Gastrocnemius medialis (tissue), 4 donors: ENCODE measurements around the gene NXNL1. TPM values are rescaled to one million over a fixed set of nuclear protein-coding genes. Genes with fewer than 3 reads are reported as not detected.

Source experiments
- ATAC-seq, 2 donors: fragments of 150-250 bp; one replicate each; pipeline ENCODE4 v1.9.1; 2016
- DNase-seq, 2 donors: peaks; one replicate each; pipeline ENCODE4 v3.0.0-alpha.2; 2019
- H3K27ac ChIP-seq, 4 donors: fragments of 200-600 bp; sonication (generic); 1 replicate in 1 of 4; 2 replicates in 3 of 4; pipeline ENCODE4 v1.5.1; 2016 to 2018; ENCODE audit warnings: mild to moderate bottlenecking in 2 of 4, moderate library complexity in 1 of 4
- H3K27me3 ChIP-seq, 3 donors: fragments of 200-600 bp; sonication (generic) in 2 of 3; 1 replicate in 1 of 3; 2 replicates in 2 of 3; pipeline versions ENCODE4 v1.5.1 to v1.6.0; 2016 to 2019; ENCODE audit warnings: mild to moderate bottlenecking in 1 of 3, moderate library complexity in 1 of 3
- H3K36me3 ChIP-seq, 2 donors: fragments of 200-600 bp; sonication (generic) in 1 of 2; one replicate each; pipeline ENCODE4 v1.5.1; 2017 to 2018
- H3K4me1 ChIP-seq, 2 donors: fragments of 200-600 bp; sonication (generic) in 1 of 2; one replicate each; pipeline ENCODE4 v1.5.1; 2016 to 2017; ENCODE audit warnings: mild to moderate bottlenecking in 2 of 2
- H3K4me3 ChIP-seq, 4 donors: fragments of 200-600 bp; sonication (generic) in 3 of 4; 1 replicate in 1 of 4; 2 replicates in 3 of 4; pipeline ENCODE4 v1.5.1; 2016 to 2019; ENCODE audit warnings: mild to moderate bottlenecking in 2 of 4
- H3K9me3 ChIP-seq, 3 donors: fragments of 200-600 bp; sonication (generic) in 2 of 3; 1 replicate in 1 of 3; 2 replicates in 2 of 3; pipeline ENCODE4 v1.5.1; 2016 to 2019
- POLR2A ChIP-seq, 2 donors: fragments of 450-650 bp; IDR thresholded peaks; one replicate each; pipeline ENCODE4 v1.6.1; 2017; ENCODE audit warnings: antibody characterized with exemption in 2 of 2, mild to moderate bottlenecking in 2 of 2, moderate library complexity in 2 of 2
- in situ Hi-C, 4 donors: fragments of 200-750 bp; cut with MboI; loops; one replicate each; pipeline versions ENCODE4 v1.15.0 to v1.8.0; 2017; ENCODE audit warnings: low sequenced_read_pairs in 4 of 4
- intact Hi-C: fragments of 100-400 bp; cut with DNase I; formaldehyde crosslinking; loops from one replicate; pipeline ENCODE4 v1.15.1; 2023; ENCODE audit warnings: low total_unique reads
- total RNA-seq, 4 donors: library from RNA; depleted of rRNA; stranded (reverse); fragments of >200 nt; gene quantifications; one replicate each; pipeline versions ENCODE4 v1.1.0 to v1.2.3, GENCODE V29; 2016
- TF ChIP-seq, protein P1 (sequence below), 5 experiments: fragments of 450-650 bp in 3 of 5; fragments of 200-600 bp in 2 of 5; sonication (generic) in 2 of 5; IDR thresholded peaks in 4 of 5; conservative IDR thresholded peaks in 1 of 5; 1 replicate in 4 of 5; 2 replicates in 1 of 5; pipeline ENCODE4 v1.5.1; 2016 to 2019; ENCODE audit warnings: antibody characterized with exemption in 5 of 5, mild to moderate bottlenecking in 3 of 5, moderate library complexity in 3 of 5

Gene NXNL1
- total RNA-seq, 4 donors from 2014 or later, result not detected

- Histone ChIP-seq H3K27me3 (peaks cover 7 to 22% (median 13%) of the 10 kb centered on the region in 3 donors), H3K36me3 (no peaks in the 10 kb centered on the region), H3K4me3 (no peak overlapping the region), H3K4me1 (peaks cover 4 to 5% of the 10 kb centered on the region in 2 donors), H3K9me3 (no peaks in the 10 kb centered on the region), H3K27ac (no peak overlapping the region)
- in situ Hi-C loops (no loop called here), intact Hi-C loops (no loop called here)
- ATAC-seq, result no peak
- TF ChIP-seq, protein P1, sequence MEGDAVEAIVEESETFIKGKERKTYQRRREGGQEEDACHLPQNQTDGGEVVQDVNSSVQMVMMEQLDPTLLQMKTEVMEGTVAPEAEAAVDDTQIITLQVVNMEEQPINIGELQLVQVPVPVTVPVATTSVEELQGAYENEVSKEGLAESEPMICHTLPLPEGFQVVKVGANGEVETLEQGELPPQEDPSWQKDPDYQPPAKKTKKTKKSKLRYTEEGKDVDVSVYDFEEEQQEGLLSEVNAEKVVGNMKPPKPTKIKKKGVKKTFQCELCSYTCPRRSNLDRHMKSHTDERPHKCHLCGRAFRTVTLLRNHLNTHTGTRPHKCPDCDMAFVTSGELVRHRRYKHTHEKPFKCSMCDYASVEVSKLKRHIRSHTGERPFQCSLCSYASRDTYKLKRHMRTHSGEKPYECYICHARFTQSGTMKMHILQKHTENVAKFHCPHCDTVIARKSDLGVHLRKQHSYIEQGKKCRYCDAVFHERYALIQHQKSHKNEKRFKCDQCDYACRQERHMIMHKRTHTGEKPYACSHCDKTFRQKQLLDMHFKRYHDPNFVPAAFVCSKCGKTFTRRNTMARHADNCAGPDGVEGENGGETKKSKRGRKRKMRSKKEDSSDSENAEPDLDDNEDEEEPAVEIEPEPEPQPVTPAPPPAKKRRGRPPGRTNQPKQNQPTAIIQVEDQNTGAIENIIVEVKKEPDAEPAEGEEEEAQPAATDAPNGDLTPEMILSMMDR (IDR thresholded peaks at IDR 0.05 in 4 of 5, conservative IDR thresholded peaks at IDR 0.05 in 1 of 5), result no peak
- TF ChIP-seq POLR2A (IDR thresholded peaks at IDR 0.05), result no peak
- DNase-seq, result no peak
Measured at GRCh38 chr19:17415121-17415520, 45.6 kb downstream of the NXNL1 start.

DNA sequence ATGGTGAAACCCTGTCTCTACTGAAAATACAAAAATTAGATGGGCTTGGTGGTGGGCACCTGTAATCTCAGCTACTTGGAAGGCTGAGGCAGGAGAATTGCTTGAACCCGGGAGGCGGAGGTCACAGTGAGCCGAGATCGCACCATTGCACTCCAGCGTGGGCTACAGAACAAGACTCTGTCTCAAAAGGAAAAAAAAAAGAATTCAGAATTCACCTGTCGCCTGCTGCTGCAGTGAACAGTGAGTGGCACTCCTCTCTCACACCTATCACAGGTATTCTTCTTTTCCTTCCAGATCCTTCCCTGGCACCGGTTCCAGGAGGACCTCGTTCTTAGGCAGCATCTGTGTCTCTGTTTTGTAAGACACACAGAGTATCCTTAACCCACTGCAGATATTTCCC, 46.6 kb downstream of the NXNL1 start:
- intact Hi-C loops (no loop called here), in situ Hi-C loops (no loop called here)
- no peak for DNase-seq
- H3K27ac ChIP-seq, result no peak overlapping the region
- no peak for TF ChIP-seq POLR2A (IDR thresholded peaks at IDR 0.05)
- TF ChIP-seq, protein P1 (IDR thresholded peaks at IDR 0.05 in 4 of 5, conservative IDR thresholded peaks at IDR 0.05 in 1 of 5), result no peak
- H3K4me1 ChIP-seq, result peaks cover 2 to 3% of the 10 kb centered on the region in 2 donors
- H3K27me3 ChIP-seq, result peaks cover 7 to 22% (median 13%) of the 10 kb centered on the region in 3 donors
- H3K36me3 ChIP-seq, result no peaks in the 10 kb centered on the region
- no peaks in the 10 kb centered on the region for H3K9me3 ChIP-seq
- ATAC-seq, result no peak
- H3K4me3 ChIP-seq, result no peak overlapping the region

DNA sequence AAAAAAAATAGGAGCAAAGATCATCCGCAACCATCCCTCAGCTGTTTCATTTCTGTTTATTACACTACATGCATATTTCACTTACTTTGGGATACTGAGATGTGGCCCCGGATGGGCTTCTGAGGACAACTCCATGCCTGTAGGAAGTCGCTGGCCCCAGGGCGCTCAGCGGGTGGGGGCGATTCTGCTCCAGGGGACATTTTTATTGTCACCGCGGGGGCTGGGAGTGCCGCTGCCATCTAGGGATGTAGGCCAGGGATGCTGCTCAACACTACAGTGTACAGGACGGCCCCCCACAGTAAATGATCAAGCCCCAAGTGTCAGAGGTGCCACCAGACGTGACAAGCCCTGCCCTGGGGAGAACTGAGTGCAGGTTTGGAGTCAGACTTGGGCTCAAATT, 48.9 kb downstream of the NXNL1 start:
- intact Hi-C loops (no loop called here), in situ Hi-C loops (no loop called here)
- TF ChIP-seq POLR2A (IDR thresholded peaks at IDR 0.05), result no peak
- TF ChIP-seq, protein P1 (IDR thresholded peaks at IDR 0.05 in 4 of 5, conservative IDR thresholded peaks at IDR 0.05 in 1 of 5), result no peak
- no peaks in the 10 kb centered on the region for H3K9me3 ChIP-seq
- no peak for DNase-seq
- no peaks in the 10 kb centered on the region for H3K36me3 ChIP-seq
- ATAC-seq, result no peak
- peaks cover 7 to 22% (median 13%) of the 10 kb centered on the region in 3 donors for H3K27me3 ChIP-seq
- H3K4me1 ChIP-seq, result peaks cover 0 to under 1% of the 10 kb centered on the region in 2 donors
- peak overlapping the region in 1 of 4 donors; percentile 33 for H3K27ac ChIP-seq
- no peak overlapping the region for H3K4me3 ChIP-seq

GRCh38 chr19:17409990-17410389, 50.7 kb downstream of the NXNL1 start:
- no peaks in the 10 kb centered on the region for H3K9me3 ChIP-seq
- DNase-seq (no peak), ATAC-seq (no peak)
- H3K4me1 ChIP-seq, result peaks cover 0 to 7% of the 10 kb centered on the region in 2 donors
- TF ChIP-seq, protein P1 (IDR thresholded peaks at IDR 0.05 in 4 of 5, conservative IDR thresholded peaks at IDR 0.05 in 1 of 5), result no peak
- TF ChIP-seq POLR2A (IDR thresholded peaks at IDR 0.05), result no peak
- no peaks in the 10 kb centered on the region for H3K36me3 ChIP-seq
- H3K27me3 ChIP-seq, result peaks cover 7 to 22% (median 13%) of the 10 kb centered on the region in 3 donors
- no peak overlapping the region for H3K27ac ChIP-seq
- H3K4me3 ChIP-seq, result no peak overlapping the region
- intact Hi-C loops (no loop called here), in situ Hi-C loops (no loop called here)

DNA sequence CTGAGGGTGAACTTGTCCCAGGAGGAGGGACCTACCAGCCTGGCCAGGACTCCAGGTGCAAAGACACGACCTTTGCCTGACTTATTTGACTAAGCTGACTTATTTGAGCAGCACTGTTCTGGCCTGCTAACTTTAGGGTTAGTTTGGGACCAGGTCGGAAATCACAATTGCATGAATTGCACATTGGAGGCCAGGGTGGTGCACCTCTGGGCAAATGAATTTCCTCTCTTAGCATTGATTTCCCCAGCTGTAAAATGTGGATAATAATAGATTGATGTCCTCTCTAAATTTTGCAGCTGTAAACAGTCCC, 53.9 kb downstream of the NXNL1 start:
- H3K27ac ChIP-seq, result peak overlapping the region; percentile 49 to 82 (median 82)

More for the DNA sequence above, 53.9 kb downstream of the NXNL1 start:
- TF ChIP-seq, protein P1 (IDR thresholded peaks at IDR 0.05 in 4 of 5, conservative IDR thresholded peaks at IDR 0.05 in 1 of 5), result no peak
- TF ChIP-seq POLR2A (IDR thresholded peaks at IDR 0.05), result no peak
- ATAC-seq (no peak), DNase-seq (no peak)
- in situ Hi-C loops, result no loop called here
- intact Hi-C loops, result no loop called here
- peaks cover 0 to 5% (median 0%) of the 10 kb centered on the region in 3 donors for H3K27me3 ChIP-seq
- H3K9me3 ChIP-seq, result no peaks in the 10 kb centered on the region
- H3K4me1 ChIP-seq, result peaks cover 0 to 7% of the 10 kb centered on the region in 2 donors
- no peaks in the 10 kb centered on the region for H3K36me3 ChIP-seq
- peak overlapping the region in 3 of 4 donors; percentile 46 to 60 (median 50) for H3K4me3 ChIP-seq
